Right atrium auricular region (tissue), 2 donors: ENCODE results near the gene ZNF574. TPM values are rescaled to one million over a fixed set of nuclear protein-coding genes. Genes with fewer than 3 reads are reported as not detected.

ENCODE experiments used
- DNase-seq: peaks from one replicate; pipeline ENCODE4 v3.0.0-alpha.2; 2019; ENCODE audit warnings: low spot score
- H3K27ac ChIP-seq, 2 donors: fragments of 200-600 bp; sonication (generic); 1 replicate in 1 of 2; 2 replicates in 1 of 2; pipeline ENCODE4 v1.5.1; 2016 to 2019
- H3K27me3 ChIP-seq, 2 donors: fragments of 200-600 bp; sonication (generic); one replicate each; pipeline versions ENCODE4 v1.5.1 to v1.6.0; 2017 to 2019
- H3K36me3 ChIP-seq: fragments of 200-600 bp; sonication (generic); one replicate; pipeline ENCODE4 v1.5.1; 2016
- H3K4me1 ChIP-seq, 2 donors: fragments of 200-600 bp; sonication (generic); one replicate each; pipeline versions ENCODE4 v1.5.1 to v1.6.0; 2017 to 2019
- H3K4me3 ChIP-seq, 2 donors: fragments of 200-600 bp; sonication (generic); 1 replicate in 1 of 2; 2 replicates in 1 of 2; pipeline ENCODE4 v1.5.1; 2017 to 2019; ENCODE audit warnings: mild to moderate bottlenecking in 1 of 2, moderate library complexity in 1 of 2
- H3K9me3 ChIP-seq, 2 donors: fragments of 200-600 bp; sonication (generic); one replicate each; pipeline ENCODE4 v1.5.1; 2019
- total RNA-seq, 2 donors: library from RNA; depleted of rRNA; stranded (reverse); fragments of >200 nt; gene quantifications; one replicate each; pipeline ENCODE4 v1.1.0, GENCODE V29; 2016
- TF ChIP-seq, protein P1 (sequence below), 2 donors: fragments of 200-600 bp; sonication (generic); IDR thresholded peaks; one replicate each; pipeline ENCODE4 v1.5.1; 2019; ENCODE audit warnings: antibody characterized with exemption in 2 of 2

The ZNF574 gene
- total RNA-seq, 2 donors from 2014 or later: 8.1 to 13.6 TPM

DNA sequence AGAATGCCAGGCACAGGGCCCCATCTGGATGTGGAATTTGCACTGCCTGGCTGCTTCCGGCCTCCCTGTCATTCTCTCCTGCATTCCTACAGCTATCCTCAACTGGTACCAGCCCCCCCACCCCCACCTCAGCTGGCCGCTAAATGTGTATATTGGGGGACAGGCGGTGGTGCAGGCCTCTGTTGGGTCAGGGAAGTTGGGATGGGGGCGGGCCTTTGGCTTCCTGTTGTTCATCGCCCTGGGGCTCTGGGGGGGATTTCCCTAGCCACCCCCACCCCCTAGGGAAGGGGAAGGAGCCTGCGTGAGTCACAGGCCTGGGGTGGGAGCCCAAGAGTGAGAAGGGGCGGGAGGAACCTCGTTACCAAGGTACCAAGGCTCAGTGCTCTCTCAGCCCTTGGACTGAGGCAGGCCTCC lies 45.7 kb downstream of the ZNF574 start:
- H3K9me3 ChIP-seq: no peaks in the 10 kb centered on the region
- H3K27ac ChIP-seq: no peak overlapping the region
- H3K4me1 ChIP-seq: peaks cover 0 to 5% of the 10 kb centered on the region in 2 donors
- no peak overlapping the region for H3K4me3 ChIP-seq
- peaks cover 0 to 4% of the 10 kb centered on the region in 2 donors for H3K27me3 ChIP-seq
- no peak for DNase-seq
- no peaks in the 10 kb centered on the region for H3K36me3 ChIP-seq
- TF ChIP-seq, protein P1, sequence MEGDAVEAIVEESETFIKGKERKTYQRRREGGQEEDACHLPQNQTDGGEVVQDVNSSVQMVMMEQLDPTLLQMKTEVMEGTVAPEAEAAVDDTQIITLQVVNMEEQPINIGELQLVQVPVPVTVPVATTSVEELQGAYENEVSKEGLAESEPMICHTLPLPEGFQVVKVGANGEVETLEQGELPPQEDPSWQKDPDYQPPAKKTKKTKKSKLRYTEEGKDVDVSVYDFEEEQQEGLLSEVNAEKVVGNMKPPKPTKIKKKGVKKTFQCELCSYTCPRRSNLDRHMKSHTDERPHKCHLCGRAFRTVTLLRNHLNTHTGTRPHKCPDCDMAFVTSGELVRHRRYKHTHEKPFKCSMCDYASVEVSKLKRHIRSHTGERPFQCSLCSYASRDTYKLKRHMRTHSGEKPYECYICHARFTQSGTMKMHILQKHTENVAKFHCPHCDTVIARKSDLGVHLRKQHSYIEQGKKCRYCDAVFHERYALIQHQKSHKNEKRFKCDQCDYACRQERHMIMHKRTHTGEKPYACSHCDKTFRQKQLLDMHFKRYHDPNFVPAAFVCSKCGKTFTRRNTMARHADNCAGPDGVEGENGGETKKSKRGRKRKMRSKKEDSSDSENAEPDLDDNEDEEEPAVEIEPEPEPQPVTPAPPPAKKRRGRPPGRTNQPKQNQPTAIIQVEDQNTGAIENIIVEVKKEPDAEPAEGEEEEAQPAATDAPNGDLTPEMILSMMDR (IDR thresholded peaks at IDR 0.05): no peak

DNA sequence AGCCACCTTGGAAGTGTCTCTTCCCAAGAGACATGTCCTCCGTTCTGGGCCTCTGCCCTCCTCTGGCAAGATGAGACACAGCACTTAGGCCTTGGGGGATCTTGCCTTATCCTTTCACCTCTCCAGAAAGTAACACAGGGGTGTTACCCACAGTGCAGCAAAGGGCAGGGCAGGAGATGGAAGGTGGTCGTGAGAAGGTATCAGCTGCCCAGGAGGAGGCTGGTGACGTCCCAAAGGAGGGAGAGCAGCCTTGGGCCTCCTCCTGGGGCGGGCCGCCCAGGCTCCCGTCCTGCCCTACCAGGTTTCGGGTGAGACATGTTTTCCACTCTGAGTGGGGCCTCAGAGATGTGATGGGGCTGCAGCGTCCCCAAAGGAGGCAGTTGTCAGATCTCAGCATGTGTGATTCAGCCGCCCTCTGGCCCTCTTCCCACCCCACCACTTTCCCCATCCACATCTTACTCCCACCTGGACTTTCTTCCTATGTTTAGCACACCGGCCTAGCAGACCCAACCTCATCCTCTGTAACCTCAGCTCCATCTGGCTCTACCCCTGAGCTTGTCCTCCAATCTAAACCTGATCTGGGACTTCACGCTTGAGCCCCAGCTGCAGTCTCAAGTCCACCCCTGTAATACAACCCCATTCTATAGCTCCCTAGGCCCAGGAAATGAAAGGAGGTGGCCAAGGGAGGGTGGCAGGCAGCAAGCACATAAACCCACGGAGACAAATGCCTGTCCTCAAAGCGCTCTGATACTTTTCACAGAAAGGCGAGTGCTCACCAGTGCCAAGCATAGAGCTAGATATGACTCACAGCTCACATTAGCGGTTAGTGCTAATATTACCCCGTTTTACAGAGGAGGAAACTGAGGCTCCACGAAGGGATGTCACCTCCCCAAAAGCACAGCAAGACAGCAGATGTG lies 47.0 kb downstream of the ZNF574 start:
- Histone ChIP-seq H3K36me3 (no peaks in the 10 kb centered on the region), H3K27me3 (peaks cover 0 to 4% of the 10 kb centered on the region in 2 donors), H3K27ac (no peak overlapping the region), H3K9me3 (no peaks in the 10 kb centered on the region), H3K4me3 (no peak overlapping the region), H3K4me1 (peaks cover 0 to 5% of the 10 kb centered on the region in 2 donors)
- TF ChIP-seq, protein P1 (IDR thresholded peaks at IDR 0.05): no peak
- DNase-seq: no peak

DNA sequence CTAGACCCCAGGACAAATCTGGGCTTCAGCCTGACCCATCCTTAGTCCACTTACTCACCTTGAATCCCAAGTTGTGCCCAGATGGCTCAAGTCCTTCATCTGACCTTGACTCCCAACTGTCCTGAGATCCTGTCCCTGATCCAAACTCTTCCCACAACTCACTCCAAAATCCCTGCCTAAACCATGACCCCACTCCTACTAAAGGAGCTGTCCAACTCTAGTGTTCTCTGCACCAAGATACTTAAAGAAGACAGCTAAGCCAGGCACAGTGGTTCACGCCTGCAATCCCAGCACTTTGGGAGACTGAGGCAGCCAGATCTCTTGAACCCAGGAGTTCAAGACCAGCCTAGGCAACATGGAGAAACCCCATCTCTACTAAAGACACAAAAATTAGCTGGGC lies 47.8 kb downstream of the ZNF574 start:
- Histone ChIP-seq H3K4me1 (peaks cover 0 to 5% of the 10 kb centered on the region in 2 donors), H3K27ac (no peak overlapping the region), H3K36me3 (no peaks in the 10 kb centered on the region), H3K4me3 (no peak overlapping the region), H3K27me3 (peaks cover 0 to 4% of the 10 kb centered on the region in 2 donors), H3K9me3 (no peaks in the 10 kb centered on the region)
- TF ChIP-seq, protein P1 (IDR thresholded peaks at IDR 0.05): no peak
- DNase-seq: no peak

DNA sequence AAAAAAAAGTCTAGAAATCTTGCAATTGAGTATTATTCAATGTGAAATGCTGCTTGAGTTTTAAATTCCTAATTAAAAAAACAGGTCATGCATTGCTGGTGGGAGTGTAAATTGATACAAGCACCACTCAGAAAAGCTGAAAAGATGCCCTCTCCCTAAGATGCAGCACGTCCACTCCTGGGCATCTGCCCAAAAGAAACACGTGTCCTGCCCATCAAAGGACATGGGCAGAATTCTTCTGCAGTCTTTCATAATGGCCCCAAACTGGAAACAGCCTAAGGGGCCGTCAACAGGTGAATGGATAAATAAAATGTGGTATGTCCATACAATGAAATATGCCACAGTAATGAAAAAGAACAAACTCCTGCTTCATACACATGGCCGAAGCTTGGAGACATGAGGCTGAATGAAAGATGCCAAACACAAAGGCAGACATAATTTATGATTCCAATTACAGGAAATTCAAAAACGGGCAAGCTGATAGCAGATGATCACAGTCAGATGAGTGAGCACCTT lies 48.5 kb downstream of the ZNF574 start:
- Histone ChIP-seq H3K4me1 (peaks cover 0 to 5% of the 10 kb centered on the region in 2 donors), H3K4me3 (no peak overlapping the region), H3K27me3 (peaks cover 0 to 4% of the 10 kb centered on the region in 2 donors), H3K36me3 (no peaks in the 10 kb centered on the region), H3K27ac (no peak overlapping the region), H3K9me3 (no peaks in the 10 kb centered on the region)
- TF ChIP-seq, protein P1 (IDR thresholded peaks at IDR 0.05): no peak
- DNase-seq: no peak

DNA sequence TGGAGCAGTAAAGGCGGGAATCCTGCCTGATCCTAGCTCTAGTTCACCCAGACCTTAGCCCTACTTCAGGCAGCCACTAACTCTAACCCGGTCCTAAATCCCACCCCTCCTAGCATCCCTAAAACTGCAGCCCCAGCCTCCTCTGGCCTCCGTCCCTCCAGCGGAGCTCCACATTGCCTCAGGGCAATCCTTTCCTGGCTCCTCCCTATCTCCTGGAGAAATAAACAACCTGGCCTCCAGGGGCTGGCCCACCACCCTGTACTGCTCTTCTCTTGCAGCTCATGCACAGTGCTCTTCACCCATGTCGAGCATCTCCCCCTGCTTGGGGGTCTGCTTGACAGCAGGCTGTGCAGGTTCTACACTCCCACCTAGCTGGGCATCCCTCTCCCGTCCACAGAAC lies 49.6 kb downstream of the ZNF574 start:
- peaks cover 0 to 5% of the 10 kb centered on the region in 2 donors for H3K4me1 ChIP-seq

More for the DNA sequence above, 49.6 kb downstream of the ZNF574 start:
- no peak for DNase-seq
- Histone ChIP-seq H3K27me3 (peaks cover 0 to 4% of the 10 kb centered on the region in 2 donors), H3K9me3 (no peaks in the 10 kb centered on the region), H3K4me3 (no peak overlapping the region), H3K27ac (no peak overlapping the region), H3K36me3 (no peaks in the 10 kb centered on the region)
- TF ChIP-seq, protein P1 (IDR thresholded peaks at IDR 0.05): no peak
